ENCODE results near the gene ODC1. TPM values are rescaled to one million over a fixed set of nuclear protein-coding genes. Genes with fewer than 3 reads are reported as not detected.

Gene ODC1
- total and polyA plus RNA-seq, 2 donors (not counting 3 experiments of a cell fraction or from before 2014, with no cell fraction given) = 109 to 132 TPM

DNA sequence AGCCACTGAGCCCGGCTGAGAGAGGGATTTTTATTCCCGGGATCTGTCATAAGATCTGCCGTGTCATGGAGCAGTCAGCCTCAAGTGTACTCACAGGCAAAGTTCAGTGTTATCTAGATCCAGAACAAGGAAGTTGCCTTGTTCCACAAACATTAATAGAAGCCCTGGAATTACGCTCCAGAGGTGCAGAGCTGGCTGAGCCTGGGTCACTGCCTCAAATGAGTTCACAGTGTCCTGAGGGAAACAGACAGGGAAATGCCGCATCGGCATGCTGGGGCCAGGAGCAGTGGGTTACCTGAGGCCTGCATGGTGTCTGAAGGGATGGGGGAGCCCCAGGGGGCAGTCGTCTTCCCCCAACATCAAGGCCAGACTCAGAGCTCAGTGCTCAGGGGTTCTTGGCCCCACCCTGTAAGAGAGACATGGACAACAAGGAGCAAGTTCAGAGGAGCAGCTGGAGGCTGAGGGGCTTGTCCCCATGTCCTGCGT lies 42.7 kb upstream of the ODC1 start:
- Histone ChIP-seq H4K20me1 (replicated peaks; ENCODE audit: control insufficient read depth, extremely low read depth, insufficient read depth, low read length) (no peaks in the 10 kb centered on the region), H3K9me1 (replicated peaks; ENCODE audit: control insufficient read depth, extremely low read depth, insufficient read depth, low read length) (no peaks in the 10 kb centered on the region), H3K9me3 (replicated peaks; ENCODE audit: control insufficient read depth, insufficient read depth, low read length) (no peaks in the 10 kb centered on the region), H3K27ac (ENCODE audit: insufficient read depth, low read depth, low read length) (no peak overlapping the region), H3K27me3 (ENCODE audit: control insufficient read depth in 2 of 2, insufficient read depth in 2 of 2, low read length in 2 of 2) (peaks cover 2 to 7% of the 10 kb centered on the region in 2 experiments), H3K4me3 (replicated peaks in 1 of 3; ENCODE audit: insufficient read depth in 1 of 3, low read depth in 1 of 3, low read length in 3 of 3) (no peak overlapping the region), H3K9ac (replicated peaks; ENCODE audit: extremely low read depth, insufficient read depth, low read length) (no peak overlapping the region), H2AFZ (ENCODE audit: low read depth, low read length) (no peak overlapping the region), H3K79me2 (ENCODE audit: control insufficient read depth, insufficient read depth, low read length) (no peaks in the 10 kb centered on the region), H3K4me1 (ENCODE audit: control insufficient read depth, extremely low read depth, insufficient read depth, low read length) (no peaks in the 10 kb centered on the region), H3K36me3 (ENCODE audit: control insufficient read depth in 2 of 2, extremely low read depth in 1 of 2, insufficient read depth in 2 of 2, low read length in 2 of 2) (no peaks in the 10 kb centered on the region), H3K4me2 (ENCODE audit: insufficient read depth, low read length) (no peak overlapping the region)
- intact Hi-C loops (cut with micrococcal nuclease) = no loop called here
- POLR2A ChIA-PET = no interaction called here
- DNase-seq (ENCODE audit: low read depth, low spot score) (no peak), FAIRE-seq (no peak)
- CTCF ChIA-PET = interaction anchor here (0.6 kb wide), 1 partner anchor 18 kb away, joined by 3 read pairs; no protein-coding TSS in a partner anchor
- no TSS peak for BruUV-seq (replicated peaks)
- TF ChIP-seq POLR2AphosphoS5 (IDR thresholded peaks at IDR 0.05; ENCODE audit: insufficient read depth, low read depth, low read length) (no peak), POLR2A (IDR thresholded peaks at IDR 0.05; ENCODE audit: low read depth, low read length) (no peak), FOS (IDR thresholded peaks at IDR 0.05; ENCODE audit: borderline replicate concordance, insufficient read depth, low read length) (no peak), EZH2 (IDR thresholded peaks at IDR 0.05; ENCODE audit: borderline replicate concordance, low read depth, low read length, severe bottlenecking) (no peak), MAX (IDR thresholded peaks at IDR 0.05; ENCODE audit: insufficient read depth, insufficient read length) (no peak), GATA2 (IDR thresholded peaks at IDR 0.05; ENCODE audit: insufficient read depth, insufficient read length, low read depth, low read length) (no peak), JUN (IDR thresholded peaks at IDR 0.05; ENCODE audit: borderline replicate concordance, insufficient read depth, insufficient read length, low read depth) (no peak)
- TF ChIP-seq, protein P1, sequence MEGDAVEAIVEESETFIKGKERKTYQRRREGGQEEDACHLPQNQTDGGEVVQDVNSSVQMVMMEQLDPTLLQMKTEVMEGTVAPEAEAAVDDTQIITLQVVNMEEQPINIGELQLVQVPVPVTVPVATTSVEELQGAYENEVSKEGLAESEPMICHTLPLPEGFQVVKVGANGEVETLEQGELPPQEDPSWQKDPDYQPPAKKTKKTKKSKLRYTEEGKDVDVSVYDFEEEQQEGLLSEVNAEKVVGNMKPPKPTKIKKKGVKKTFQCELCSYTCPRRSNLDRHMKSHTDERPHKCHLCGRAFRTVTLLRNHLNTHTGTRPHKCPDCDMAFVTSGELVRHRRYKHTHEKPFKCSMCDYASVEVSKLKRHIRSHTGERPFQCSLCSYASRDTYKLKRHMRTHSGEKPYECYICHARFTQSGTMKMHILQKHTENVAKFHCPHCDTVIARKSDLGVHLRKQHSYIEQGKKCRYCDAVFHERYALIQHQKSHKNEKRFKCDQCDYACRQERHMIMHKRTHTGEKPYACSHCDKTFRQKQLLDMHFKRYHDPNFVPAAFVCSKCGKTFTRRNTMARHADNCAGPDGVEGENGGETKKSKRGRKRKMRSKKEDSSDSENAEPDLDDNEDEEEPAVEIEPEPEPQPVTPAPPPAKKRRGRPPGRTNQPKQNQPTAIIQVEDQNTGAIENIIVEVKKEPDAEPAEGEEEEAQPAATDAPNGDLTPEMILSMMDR (IDR thresholded peaks at IDR 0.05; ENCODE audit: extremely low read depth in 1 of 2, insufficient read depth in 1 of 2, low read depth in 1 of 2, low read length in 2 of 2) = no peak
- dilution Hi-C loops (cut with MboI; ENCODE audit: extremely low pct_ligation_motif_present, low sequenced_read_pairs) = no loop called here
